GM19238 (cell line): Measurements from ENCODE around the gene MAP1LC3B.

Experiments
- DNase-seq: peaks from one replicate; pipeline ENCODE4 v3.0.0; 2011; ENCODE audit warnings: low spot score; ENCODE audit not compliant: insufficient read length

MAP1LC3B gene

DNA sequence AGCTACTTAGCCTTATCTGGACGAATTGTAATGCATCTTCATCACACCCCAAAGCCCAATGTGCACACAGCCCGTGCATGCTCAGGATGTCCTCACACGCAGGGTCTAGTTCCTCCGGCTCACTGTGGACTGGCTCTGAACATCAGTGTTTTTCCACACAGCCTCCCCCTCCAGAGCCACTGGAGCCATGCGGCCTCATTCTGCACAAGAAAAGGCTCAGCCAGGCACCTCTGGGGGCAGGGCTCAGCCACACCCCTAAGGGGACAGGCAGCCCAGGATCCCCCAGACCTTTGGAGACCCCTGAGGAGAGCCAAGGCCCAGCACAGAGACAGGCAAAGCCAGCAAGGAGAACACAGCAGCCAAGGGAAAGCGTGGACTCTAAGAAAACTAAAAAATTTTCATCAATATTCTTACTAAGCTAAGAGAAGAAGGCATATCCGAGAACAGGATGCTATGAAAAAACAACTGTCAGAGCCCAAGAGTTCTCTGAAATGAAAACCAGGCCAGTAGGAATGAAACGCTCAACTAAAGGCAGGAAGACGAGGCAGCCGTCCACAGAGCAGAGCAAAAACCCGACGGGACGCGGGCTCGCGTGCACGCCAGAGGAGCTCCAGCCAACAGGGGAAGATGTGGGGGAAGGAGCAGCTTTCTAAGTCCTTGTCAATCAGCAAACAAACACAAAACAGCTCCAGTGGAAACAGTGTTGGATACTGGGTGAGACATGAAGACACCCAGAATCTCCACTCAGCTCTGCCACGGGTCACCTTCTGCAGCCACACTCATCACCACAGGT lies 34.5 kb downstream of the MAP1LC3B start:
- DNase-seq: no peak

DNA sequence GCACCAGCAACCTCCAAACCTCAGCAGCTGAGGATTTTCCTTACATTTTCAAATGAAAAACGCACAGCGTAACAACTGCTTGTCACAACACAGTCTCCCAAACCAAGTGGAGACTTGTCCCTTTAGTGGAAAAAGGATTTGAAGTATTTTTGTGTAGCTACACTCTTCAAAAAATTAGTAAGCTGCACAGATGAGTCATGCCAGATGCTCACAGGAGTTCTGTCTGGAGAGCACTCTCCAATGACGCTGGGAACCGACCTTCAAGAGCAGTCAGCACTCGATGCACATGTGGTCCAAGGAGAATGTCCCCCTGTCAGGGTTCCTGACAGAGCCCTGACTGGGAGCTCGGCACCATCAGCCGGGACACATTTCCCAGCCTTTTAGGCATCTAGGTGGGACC lies 39.8 kb downstream of the MAP1LC3B start:
- DNase-seq: no peak

DNA sequence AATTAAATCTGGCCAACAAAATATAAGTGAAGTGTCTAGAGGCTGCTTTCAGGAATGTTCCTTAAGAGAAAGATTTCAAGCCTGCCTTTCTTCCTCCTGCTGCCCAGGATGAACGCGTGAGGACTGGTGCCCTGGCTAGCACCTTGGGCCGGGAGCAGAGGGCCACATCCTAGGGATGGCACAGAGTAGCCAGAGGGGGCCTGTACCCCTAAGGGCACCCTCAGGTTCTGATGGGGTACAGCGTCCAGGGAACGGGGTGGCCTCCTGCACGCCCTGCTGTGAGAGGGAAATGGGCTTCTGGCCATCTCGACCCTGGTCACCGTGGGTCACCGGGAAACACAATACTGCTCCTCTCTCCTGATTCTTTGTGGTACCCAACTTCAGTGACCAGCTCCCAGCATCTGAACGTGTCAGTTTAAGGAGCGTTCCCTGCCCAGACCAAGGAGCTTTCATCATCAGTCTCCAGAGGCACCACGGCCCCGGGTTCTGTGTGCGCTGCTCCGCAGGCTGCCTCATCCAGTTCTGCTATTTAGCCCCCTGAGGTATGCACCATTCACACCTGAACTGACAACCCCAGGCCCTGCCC lies 40.3 kb downstream of the MAP1LC3B start:
- DNase-seq: no peak

DNA sequence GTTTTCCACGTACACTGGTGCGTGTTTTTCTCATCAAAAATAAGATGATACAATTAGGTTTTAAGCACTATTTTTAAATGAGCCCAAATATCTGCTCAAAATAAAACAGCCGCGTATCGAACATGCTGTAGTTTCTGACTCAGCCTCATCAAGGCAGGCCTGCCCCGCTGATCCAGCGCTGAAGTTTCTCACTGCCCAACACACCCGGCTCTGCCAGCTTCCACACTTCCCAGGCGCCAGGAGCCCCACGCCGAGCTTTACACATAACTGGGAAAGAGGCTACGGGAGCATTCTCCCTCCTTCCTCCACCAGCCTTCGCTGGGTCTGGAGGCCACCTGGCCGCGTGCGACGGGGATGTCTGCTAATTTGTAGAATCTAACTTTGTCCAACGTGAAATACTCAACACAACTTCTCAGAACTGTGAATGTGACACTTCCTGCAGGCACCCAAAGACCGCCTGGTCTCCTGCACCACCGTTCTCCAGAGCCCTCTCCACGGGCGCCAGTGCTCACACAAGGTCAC lies 42.1 kb downstream of the MAP1LC3B start:
- DNase-seq: no peak

DNA sequence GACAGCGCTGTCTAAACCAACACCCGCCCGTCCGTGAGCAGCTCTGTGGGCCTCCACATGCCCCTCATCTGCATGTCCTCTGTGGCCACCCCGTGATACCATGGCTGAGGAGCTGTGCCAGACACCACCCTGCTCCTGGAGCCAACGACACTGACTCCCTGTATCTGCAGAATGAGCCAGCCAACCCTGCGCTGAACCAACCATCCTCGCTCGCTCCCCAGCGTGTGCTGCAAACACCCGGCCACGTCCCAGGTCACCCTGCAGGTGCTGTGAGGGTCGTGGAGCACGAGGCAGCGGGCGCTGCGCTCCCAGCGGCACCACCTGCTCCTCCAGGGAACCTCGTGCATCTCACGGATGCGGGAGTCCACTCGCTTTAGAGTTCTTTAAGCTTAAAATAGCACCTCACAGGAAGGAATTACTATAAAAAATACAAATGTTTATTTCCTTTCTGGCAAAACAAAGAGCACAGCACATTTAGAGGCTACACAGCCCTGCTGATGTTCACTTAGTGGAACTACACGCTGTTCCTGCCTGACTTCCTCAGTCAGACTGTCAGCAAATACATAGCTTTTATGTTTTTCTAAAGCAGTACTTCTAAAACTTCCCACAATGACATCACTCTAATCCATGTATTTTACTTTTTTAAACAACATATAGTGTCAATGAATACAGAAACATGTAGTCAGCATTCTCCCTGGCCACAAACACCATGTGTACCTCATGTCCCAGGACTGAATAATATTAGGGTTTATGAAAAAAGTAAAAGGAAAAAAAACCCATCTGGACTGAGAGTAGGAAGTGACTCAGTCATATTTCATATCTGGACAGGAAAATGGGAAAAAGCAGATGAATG lies 43.5 kb downstream of the MAP1LC3B start:
- no peak for DNase-seq

DNA sequence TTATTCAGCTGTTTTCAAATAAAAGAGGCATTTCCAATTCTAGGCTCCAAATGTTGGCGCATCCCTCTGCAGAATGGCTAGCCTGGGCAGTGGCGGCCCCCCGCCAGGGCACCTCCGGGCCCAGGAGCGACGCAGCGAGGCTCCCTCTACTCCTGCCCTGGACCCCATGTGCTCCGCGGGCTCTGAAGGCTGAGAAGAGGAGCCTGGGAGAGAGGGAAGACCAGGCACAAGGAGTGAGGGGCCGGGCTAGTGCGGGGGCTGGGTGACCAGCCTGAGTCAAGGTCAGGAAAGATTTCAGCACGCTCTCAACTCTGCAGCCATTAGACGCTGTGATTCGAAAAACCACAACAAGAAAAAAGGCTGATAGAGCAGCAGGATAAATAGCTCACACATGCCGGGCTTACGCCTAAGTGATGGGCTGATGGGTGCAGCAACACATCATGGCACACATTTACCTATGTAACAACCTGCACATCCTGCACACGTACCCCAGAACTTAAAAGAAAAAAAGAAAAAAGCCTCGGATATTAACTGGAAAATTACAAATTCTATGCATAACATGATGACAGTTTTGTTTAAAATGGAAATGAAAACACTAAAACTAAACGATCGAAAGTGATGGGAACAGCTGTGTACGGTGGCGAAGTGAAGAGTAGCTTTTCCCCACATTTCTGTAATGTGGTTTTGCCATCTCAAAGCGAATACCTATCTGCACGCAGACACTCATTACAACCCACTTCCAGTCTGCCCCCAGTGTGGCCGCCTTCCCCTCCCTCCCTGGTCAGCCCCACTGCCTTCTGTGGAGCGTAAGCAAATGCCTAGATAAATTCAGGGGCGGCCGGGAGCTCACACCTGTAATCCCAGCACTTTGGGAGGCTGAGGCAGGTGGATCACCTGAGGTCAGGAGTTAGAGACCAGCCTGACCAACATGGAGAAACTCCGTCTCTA lies 44.4 kb downstream of the MAP1LC3B start:
- no peak for DNase-seq

DNA sequence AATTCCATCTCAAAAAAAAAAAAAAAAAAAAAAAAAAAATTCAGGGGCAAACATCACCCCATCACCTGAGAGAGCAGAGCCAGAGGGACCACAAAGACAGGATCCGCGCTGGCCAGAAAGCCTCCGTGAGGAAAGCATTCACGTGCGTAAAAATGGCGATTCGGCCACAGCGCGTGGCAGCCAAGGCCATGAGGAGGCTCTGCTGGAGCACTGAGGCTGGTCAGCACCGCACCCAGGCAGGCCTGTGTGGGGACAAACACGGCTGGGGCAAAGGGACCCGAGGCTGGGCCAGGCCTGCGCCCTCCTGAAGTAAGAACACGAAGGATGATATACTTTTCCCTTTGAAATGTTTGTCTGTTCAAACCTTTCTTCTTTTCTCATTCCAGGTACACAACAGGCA lies 45.2 kb downstream of the MAP1LC3B start:
- no peak for DNase-seq

DNA sequence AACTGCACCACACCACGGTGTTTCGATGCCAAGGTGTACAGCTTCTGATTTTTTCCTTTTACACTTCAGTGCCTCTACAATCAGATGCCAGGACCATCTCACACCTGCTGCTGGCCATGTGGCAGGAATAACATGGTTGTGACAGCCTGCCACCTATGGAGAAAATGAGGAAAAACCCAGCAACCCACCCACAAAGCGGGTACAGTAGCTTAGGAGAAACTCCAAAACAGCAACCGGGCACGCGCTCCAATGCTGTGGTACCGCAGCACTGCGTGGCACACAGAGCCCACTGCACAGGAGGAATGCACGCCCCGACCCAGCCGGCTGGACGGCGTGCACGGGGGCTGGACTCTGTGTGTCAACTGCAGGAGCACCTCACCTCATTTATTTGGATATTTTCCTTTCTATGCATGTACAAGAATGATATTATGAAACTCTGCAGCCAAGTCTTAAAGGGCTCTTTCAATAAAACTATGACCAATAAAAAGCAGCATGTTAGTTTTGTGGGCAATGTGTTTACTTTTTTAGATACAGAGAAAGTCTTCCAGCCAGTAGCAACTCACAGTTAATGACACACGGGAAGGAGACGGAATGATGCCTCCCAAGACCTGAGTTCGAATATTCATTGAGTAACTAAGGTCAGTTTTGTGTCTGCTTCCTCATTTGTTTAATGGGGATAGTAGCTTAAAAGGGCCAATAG lies 45.9 kb downstream of the MAP1LC3B start:
- no peak for DNase-seq

DNA sequence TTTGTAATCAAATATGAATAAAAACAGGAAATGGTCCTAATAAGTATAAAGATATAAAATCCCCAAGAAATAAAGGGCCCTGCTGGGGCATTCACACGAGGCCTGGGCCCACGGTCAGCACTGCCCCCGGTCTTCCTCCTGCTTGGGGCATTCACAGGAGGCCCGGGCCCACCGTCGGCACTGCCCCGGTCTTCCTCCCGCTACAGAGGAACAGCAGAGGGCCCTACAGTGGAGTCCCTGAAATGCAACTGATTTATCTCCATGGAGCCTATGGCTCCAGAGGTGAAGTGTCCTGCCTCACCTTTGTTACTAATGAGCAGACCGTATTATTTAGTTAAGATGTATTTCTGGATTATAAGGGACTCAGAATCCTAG lies 46.5 kb downstream of the MAP1LC3B start:
- DNase-seq: no peak

DNA sequence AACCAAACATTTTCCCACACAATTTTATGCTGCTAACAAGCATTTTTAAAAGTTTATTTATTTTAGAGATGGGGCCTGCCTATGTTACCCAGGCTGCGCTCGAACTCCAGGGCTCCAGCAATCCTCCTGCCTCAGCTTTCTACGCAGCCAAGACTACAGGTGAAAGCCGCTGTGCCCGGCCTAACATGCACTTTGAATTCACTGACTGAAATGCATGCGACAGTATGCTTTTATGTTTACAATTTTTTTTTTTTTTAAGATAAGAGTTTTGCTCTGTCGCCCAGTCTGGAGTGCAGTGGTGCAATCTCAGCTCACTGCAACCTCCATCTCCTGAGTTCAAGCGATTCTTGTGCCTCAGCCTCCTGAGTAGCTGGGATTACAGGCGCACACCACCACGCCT lies 47.8 kb downstream of the MAP1LC3B start:
- DNase-seq: no peak

DNA sequence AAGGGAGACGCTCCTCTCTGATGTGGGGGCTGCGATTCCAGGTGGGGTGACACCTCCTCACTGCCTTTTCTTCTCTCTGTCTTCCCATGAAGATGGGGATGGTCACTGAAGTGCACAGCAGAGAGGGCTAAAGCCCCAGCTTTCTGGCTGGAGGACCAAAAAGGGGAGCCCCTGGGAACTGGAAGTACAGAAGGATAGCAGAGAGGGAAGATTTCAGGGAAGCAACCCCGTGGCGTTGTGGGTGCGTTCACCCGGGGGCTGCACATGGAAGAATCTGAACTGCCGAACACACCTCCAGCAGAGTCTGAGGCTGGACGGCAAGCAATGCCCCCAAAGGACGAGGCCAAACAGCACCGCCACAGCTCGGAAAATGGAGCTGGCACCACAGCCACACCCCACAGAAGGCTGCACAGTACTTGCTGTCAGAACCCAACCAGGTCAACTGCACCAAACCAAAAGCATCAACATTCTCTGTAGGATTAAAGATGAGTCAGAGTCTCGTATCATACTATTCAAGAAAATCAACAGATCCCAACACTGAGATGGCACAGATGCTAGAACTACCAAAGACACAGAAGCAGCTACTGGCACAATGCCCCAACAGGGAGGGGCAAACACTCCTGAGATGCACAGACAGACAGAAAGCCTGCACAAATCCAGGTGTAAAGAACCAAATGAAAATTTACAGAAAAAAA lies 49.9 kb downstream of the MAP1LC3B start:
- no peak for DNase-seq

DNA sequence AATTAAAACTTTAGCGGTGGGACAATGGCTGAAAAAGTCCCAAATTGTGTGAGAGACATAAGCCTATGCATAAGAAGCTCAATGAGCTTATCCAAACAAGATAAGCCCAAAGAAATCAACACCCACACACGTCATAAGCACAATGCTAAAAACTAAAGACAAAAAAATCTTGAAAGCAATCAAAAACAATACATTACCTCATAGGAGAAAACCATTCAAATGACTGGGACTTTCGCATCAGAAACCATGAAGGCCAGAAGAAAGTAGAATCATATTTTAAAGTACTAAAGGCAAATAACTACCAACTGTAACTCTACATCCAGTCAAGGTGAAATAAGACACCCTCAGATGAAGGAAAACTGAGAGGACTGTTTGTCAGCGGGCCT lies 50.4 kb downstream of the MAP1LC3B start:
- no peak for DNase-seq

DNA sequence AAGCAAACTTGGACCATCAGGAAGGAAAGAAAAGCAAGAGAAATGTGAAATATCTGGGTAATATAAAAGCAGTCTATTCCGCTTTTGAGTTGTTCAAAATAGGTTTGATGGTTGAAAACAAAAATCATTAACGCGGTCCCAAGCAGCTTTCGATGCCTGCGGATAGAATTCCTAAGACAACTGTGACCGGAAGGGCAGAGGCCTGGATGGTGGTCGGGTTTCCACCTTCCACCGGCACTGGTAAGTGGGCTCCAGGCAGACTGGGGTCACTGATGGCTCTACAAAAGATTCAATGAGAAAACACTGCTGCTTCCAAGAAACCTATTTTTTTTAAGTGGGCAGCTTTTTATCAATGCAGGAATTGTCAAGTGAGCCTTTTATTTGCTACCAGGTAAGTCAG lies 50.9 kb downstream of the MAP1LC3B start:
- DNase-seq: no peak

DNA sequence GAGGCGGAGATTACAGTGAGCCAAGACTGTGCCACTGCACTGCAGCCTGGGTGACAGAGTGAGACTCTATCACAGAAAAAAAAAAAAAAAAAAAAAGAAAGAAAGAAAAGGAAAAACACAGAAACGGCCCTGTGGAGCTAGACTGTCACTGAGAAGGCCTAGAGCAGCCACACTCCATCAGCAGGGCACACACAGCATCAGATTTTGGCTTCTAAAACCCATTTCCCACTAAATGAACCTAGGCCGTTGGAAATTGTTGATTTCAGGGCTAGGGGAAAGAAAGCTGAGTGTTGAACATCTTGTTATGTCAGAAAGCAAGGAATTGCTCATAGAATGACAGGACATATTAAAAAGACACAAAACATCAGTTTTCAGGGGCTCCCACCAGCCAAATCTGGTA lies 51.8 kb downstream of the MAP1LC3B start:
- DNase-seq: no peak

DNA sequence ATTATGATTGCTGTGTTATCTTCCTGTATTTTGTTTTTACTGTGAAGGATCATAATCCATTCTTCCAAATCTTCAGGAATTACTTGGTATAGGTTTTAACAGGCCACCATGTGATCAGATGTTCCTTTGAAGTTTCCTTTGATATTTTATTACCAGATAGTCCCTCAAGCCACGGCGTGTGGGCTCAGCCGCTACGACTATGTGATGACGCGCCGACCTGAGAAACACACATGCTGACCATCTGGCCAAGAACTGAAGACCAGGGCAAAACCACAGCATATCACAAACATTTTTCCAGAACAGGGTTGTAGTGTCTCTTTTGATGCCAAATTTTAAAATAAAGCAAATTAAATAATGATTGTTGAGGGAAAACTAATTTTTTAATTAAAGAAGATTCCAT lies 53.4 kb downstream of the MAP1LC3B start:
- no peak for DNase-seq

DNA sequence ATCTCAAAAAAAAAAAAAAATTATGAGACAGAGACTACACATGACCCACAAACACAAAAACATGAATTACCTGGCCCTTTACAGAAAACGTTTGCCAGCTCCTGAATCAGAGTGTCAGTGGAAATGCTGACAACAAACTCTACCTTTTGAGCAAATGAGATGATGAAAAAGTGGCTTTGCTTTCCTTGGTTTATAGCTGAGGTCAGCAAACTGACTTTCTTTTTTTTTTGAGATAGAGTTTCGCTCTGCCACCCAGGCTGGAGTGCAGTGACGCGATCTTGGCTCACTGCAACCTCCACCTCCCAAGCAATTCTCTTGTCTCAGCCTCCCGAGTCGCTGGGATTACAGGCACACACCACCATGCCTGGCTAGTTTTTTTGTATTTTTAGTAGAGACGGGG lies 54.3 kb downstream of the MAP1LC3B start:
- DNase-seq: no peak

DNA sequence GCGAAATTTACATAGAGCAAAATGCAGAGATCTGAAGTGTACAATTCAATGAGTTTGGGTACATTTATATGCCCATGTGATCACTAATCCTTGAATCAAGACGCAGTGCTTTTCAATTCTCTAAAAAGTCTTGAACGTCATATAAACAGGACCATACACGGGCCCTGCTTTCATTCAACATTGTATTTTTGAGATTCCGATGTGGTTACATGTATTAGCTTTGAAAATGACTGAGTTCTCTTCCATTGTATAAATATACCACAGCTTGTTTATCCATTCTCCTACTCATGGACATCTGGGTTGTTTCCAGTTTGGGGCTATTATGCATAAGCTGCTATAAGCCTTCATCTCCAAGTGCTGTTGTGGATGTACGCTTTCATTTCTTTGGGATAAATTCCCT lies 55.2 kb downstream of the MAP1LC3B start:
- DNase-seq: no peak

DNA sequence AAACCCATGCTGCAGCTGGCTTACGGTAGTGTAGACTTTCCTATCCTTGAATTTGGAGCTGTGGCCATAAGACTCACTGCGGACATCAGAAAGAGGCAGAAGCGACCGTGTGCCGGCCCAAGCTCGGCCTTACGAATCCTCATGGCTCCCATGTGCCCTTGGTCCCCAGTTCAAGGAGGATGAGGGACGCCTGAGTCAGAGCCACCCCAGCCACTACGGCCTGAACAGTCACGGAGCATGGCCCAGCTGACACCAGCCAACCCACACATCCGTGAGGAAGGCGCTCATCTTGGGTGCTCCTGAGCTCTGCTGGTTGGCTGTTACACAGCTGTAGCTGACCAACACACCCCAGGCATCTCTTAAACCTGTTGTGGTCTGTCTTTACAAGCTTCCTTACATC lies 56.7 kb downstream of the MAP1LC3B start:
- no peak for DNase-seq

DNA sequence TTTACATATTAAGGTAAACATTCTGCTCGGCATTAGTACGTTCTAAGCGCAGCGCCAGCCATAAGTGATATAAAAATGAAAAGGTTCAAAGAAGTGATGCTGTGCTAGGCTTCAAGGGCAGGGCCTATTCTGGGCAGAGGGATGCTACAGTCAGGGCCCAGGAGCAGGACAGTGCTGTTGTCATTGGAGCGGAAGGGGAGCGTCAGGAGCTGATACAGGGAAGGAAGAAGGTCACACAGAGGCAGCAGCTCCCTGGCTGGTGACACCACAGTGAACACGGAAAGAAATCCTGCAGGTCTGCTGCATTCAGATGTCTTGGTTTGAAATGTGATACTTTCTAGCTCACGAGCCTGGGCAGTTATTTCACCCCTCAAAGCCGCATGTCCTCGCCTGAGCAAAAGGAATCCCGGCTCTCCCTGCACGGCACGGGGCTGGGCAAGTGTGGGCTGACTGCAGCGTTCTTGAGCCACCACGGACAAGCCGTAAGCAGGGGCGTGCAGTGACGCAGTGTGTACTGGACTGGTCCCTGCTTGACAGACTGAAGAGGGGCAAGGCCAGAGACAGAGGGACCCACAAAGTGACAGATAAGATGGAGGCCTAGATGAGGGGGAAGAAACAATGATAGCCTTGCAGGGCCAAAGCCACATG lies 59.6 kb downstream of the MAP1LC3B start:
- no peak for DNase-seq
